ENCODE data around the gene C1QA. TPM values are rescaled to one million over a fixed set of nuclear protein-coding genes. Genes with fewer than 3 reads are reported as not detected.

Gene C1QA
- total RNA-seq (100 to 1,000 TPM in 3 of 4 donors, 10 to 100 TPM in 1; 80.5 to 156 (median 127) TPM), polyA plus RNA-seq (51.4 TPM)
- long read RNA-seq, donor 1, transcript C1QA-201 (3 exons, 1,143 nt), result major isoform, 60 of 67 reads
- long read RNA-seq, donor 1, partial matches to known transcripts, result 6 of 67 reads
- long read RNA-seq, donor 1, other reads (novel, unspliced or antisense), result 1 of 67 reads
- long read RNA-seq, donor 2, transcript C1QA-201 (3 exons, 1,143 nt), result major isoform, 33 of 40 reads
- long read RNA-seq, donor 2, partial matches to known transcripts, result 5 of 40 reads
- long read RNA-seq, donor 2, other reads (novel, unspliced or antisense), result 1 of 40 reads
- long read RNA-seq, donor 3, transcript C1QA-201 (3 exons, 1,143 nt), result major isoform, 16 of 24 reads
- long read RNA-seq, donor 3, partial matches to known transcripts, result 0 of 24 reads
- long read RNA-seq, donor 3, other reads (novel, unspliced or antisense), result 4 of 24 reads
- long read RNA-seq, donor 4, transcript C1QA-201 (3 exons, 1,143 nt), result major isoform, 33 of 37 reads
- long read RNA-seq, donor 4, partial matches to known transcripts, result 0 of 37 reads
- long read RNA-seq, donor 4, other reads (novel, unspliced or antisense), result 2 of 37 reads

GRCh38 chr1:22636353-22636752, at the start of gene C1QA:
C1QA (plus strand) TSS chr1:22636628; CDS start chr1:22637617, 989 bp downstream.
- DNase-seq (peak; percentile 69 to 90 (median 87)), ATAC-seq (peak; percentile 71 to 73)
- Histone ChIP-seq H3K27ac (ENCODE audit: low read length) (no peak within 1 kb of the TSS), H3K4me1 (ENCODE audit: control insufficient read depth, insufficient read depth, low read length) (no peaks in the 10 kb centered on the region), H3K4me3 (ENCODE audit: low read length) (no peak within 1 kb of the TSS), H3K27me3 (ENCODE audit: control insufficient read depth, insufficient read depth) (no peaks in the 10 kb centered on the region), H3K9me3 (ENCODE audit: control insufficient read depth, low read length) (no peaks in the 10 kb centered on the region)
- intact Hi-C loops (cut with DNase I), result no loop called here
- 30% methylated on average over 5 of the region's 5 CpGs for WGBS

- H3K27me3 ChIP-seq (ENCODE audit: control insufficient read depth, insufficient read depth), result no peaks in the 10 kb centered on the region
- ATAC-seq (no peak), DNase-seq (no peak)
- no peak overlapping the region for H3K4me3 ChIP-seq (ENCODE audit: low read length)
- 74% methylated on average over 7 of the region's 7 CpGs for WGBS
- intact Hi-C loops (cut with DNase I), result no loop called here
- no peaks in the 10 kb centered on the region for H3K9me3 ChIP-seq (ENCODE audit: control insufficient read depth, low read length)
- H3K27ac ChIP-seq (ENCODE audit: low read length), result no peak overlapping the region
- no peaks in the 10 kb centered on the region for H3K4me1 ChIP-seq (ENCODE audit: control insufficient read depth, insufficient read depth, low read length)
These were observed 49.2 kb upstream of the C1QA start for GRCh38 chr1:22587247-22587646.

- DNase-seq, result no peak
- Histone ChIP-seq H3K27me3 (ENCODE audit: control insufficient read depth, insufficient read depth) (no peaks in the 10 kb centered on the region), H3K9me3 (ENCODE audit: control insufficient read depth, low read length) (no peaks in the 10 kb centered on the region), H3K27ac (ENCODE audit: low read length) (no peak overlapping the region), H3K4me1 (ENCODE audit: control insufficient read depth, insufficient read depth, low read length) (no peaks in the 10 kb centered on the region), H3K4me3 (ENCODE audit: low read length) (no peak overlapping the region)
- WGBS, result 84% methylated on average over 24 of the region's 24 CpGs
- intact Hi-C loops (cut with DNase I), result no loop called here
- no peak for ATAC-seq
These were observed 47.5 kb upstream of the C1QA start for GRCh38 chr1:22588899-22589422.

GRCh38 chr1:22591576-22591975, 44.9 kb upstream of the C1QA start:
- Histone ChIP-seq H3K9me3 (ENCODE audit: control insufficient read depth, low read length) (no peaks in the 10 kb centered on the region), H3K4me1 (ENCODE audit: control insufficient read depth, insufficient read depth, low read length) (no peaks in the 10 kb centered on the region), H3K4me3 (ENCODE audit: low read length) (no peak overlapping the region), H3K27ac (ENCODE audit: low read length) (no peak overlapping the region), H3K27me3 (ENCODE audit: control insufficient read depth, insufficient read depth) (no peaks in the 10 kb centered on the region)
- intact Hi-C loops (cut with DNase I), result no loop called here
- WGBS, result 66% methylated on average over 8 of the region's 8 CpGs
- ATAC-seq, result no peak
- DNase-seq, result no peak

- H3K27me3 ChIP-seq (ENCODE audit: control insufficient read depth, insufficient read depth), result no peaks in the 10 kb centered on the region
- WGBS, result 78% methylated on average over 9 of the region's 9 CpGs
- no peak overlapping the region for H3K27ac ChIP-seq (ENCODE audit: low read length)
- no peaks in the 10 kb centered on the region for H3K9me3 ChIP-seq (ENCODE audit: control insufficient read depth, low read length)
- no peak overlapping the region for H3K4me3 ChIP-seq (ENCODE audit: low read length)
- H3K4me1 ChIP-seq (ENCODE audit: control insufficient read depth, insufficient read depth, low read length), result no peaks in the 10 kb centered on the region
- no peak for DNase-seq
- ATAC-seq, result no peak
- intact Hi-C loops (cut with DNase I), result no loop called here
These were observed 44.4 kb upstream of the C1QA start for GRCh38 chr1:22592051-22592450.

GRCh38 chr1:22592919-22593790, 43.3 kb upstream of the C1QA start:
- no peaks in the 10 kb centered on the region for H3K27me3 ChIP-seq (ENCODE audit: control insufficient read depth, insufficient read depth)
- no peaks in the 10 kb centered on the region for H3K9me3 ChIP-seq (ENCODE audit: control insufficient read depth, low read length)
- no peak for ATAC-seq
- intact Hi-C loops (cut with DNase I), result no loop called here
- no peak overlapping the region for H3K27ac ChIP-seq (ENCODE audit: low read length)
- no peak for DNase-seq
- WGBS, result 43% methylated on average over 38 of the region's 38 CpGs
- H3K4me3 ChIP-seq (ENCODE audit: low read length), result no peak overlapping the region
- H3K4me1 ChIP-seq (ENCODE audit: control insufficient read depth, insufficient read depth, low read length), result no peaks in the 10 kb centered on the region

GRCh38 chr1:22594396-22594795, 42.0 kb upstream of the C1QA start:
- DNase-seq (no peak), ATAC-seq (no peak)
- 71% methylated on average over 10 of the region's 10 CpGs for WGBS
- H3K27me3 ChIP-seq (ENCODE audit: control insufficient read depth, insufficient read depth), result no peaks in the 10 kb centered on the region
- H3K27ac ChIP-seq (ENCODE audit: low read length), result no peak overlapping the region
- no peak overlapping the region for H3K4me3 ChIP-seq (ENCODE audit: low read length)
- intact Hi-C loops (cut with DNase I), result no loop called here
- no peaks in the 10 kb centered on the region for H3K4me1 ChIP-seq (ENCODE audit: control insufficient read depth, insufficient read depth, low read length)
- no peaks in the 10 kb centered on the region for H3K9me3 ChIP-seq (ENCODE audit: control insufficient read depth, low read length)

- intact Hi-C loops (cut with DNase I), result no loop called here
- 76% methylated on average over 7 of the region's 7 CpGs for WGBS
- Histone ChIP-seq H3K27ac (ENCODE audit: low read length) (no peak overlapping the region), H3K4me1 (ENCODE audit: control insufficient read depth, insufficient read depth, low read length) (no peaks in the 10 kb centered on the region), H3K4me3 (ENCODE audit: low read length) (no peak overlapping the region), H3K27me3 (ENCODE audit: control insufficient read depth, insufficient read depth) (no peaks in the 10 kb centered on the region), H3K9me3 (ENCODE audit: control insufficient read depth, low read length) (no peaks in the 10 kb centered on the region)
- ATAC-seq, result no peak
- no peak for DNase-seq
These were observed 41.3 kb upstream of the C1QA start for GRCh38 chr1:22595108-22595507.

GRCh38 chr1:22597301-22597965, 39.0 kb upstream of the C1QA start:
- no peak for DNase-seq
- H3K4me3 ChIP-seq (ENCODE audit: low read length), result no peak overlapping the region
- no peaks in the 10 kb centered on the region for H3K4me1 ChIP-seq (ENCODE audit: control insufficient read depth, insufficient read depth, low read length)
- no peak overlapping the region for H3K27ac ChIP-seq (ENCODE audit: low read length)
- H3K9me3 ChIP-seq (ENCODE audit: control insufficient read depth, low read length), result no peaks in the 10 kb centered on the region
- ATAC-seq, result no peak
- WGBS, result 78% methylated on average over 30 of the region's 30 CpGs
- intact Hi-C loops (cut with DNase I), result no loop called here
- no peaks in the 10 kb centered on the region for H3K27me3 ChIP-seq (ENCODE audit: control insufficient read depth, insufficient read depth)

GRCh38 chr1:22597996-22598395, 38.4 kb upstream of the C1QA start:
- 80% methylated on average over 8 of the region's 8 CpGs for WGBS
- Histone ChIP-seq H3K9me3 (ENCODE audit: control insufficient read depth, low read length) (no peaks in the 10 kb centered on the region), H3K27ac (ENCODE audit: low read length) (no peak overlapping the region), H3K4me1 (ENCODE audit: control insufficient read depth, insufficient read depth, low read length) (no peaks in the 10 kb centered on the region), H3K27me3 (ENCODE audit: control insufficient read depth, insufficient read depth) (no peaks in the 10 kb centered on the region), H3K4me3 (ENCODE audit: low read length) (no peak overlapping the region)
- DNase-seq (no peak), ATAC-seq (no peak)
- intact Hi-C loops (cut with DNase I), result no loop called here
